KMS-11 (cell line): ENCODE data around the gene CC2D1A.
A peak's percentile ranks its signal among the peaks of the same experiment; 100 is the strongest.

Experiments used
- H2AFZ ChIP-seq: fragments of 200-600 bp; sonication (generic); 2 replicates; pipeline ENCODE4 v1.6.1; 2016; ENCODE audit warnings: antibody characterized with exemption, mixed run types, low read depth
- H3K27ac ChIP-seq: fragments of 200-600 bp; sonication (generic); 2 replicates; pipeline ENCODE4 v1.6.1; 2016; ENCODE audit warnings: mild to moderate bottlenecking, mixed run types
- H3K27me3 ChIP-seq: fragments of 200-600 bp; sonication (generic); 2 replicates; pipeline ENCODE4 v1.6.1; 2017; ENCODE audit warnings: mild to moderate bottlenecking, low read depth, mixed run types, moderate library complexity; ENCODE audit not compliant: insufficient read depth
- H3K36me3 ChIP-seq: fragments of 200-600 bp; sonication (generic); 2 replicates; pipeline ENCODE4 v1.6.1; 2017; ENCODE audit warnings: mild to moderate bottlenecking, mixed run types; ENCODE audit not compliant: insufficient read depth
- H3K4me1 ChIP-seq: fragments of 200-600 bp; sonication (generic); 2 replicates; pipeline ENCODE4 v1.6.1; 2016; ENCODE audit warnings: mild to moderate bottlenecking, low read depth, mixed run types; ENCODE audit not compliant: poor library complexity, severe bottlenecking
- H3K4me2 ChIP-seq: fragments of 200-600 bp; sonication (generic); 2 replicates; pipeline ENCODE4 v1.7.0; 2016; ENCODE audit warnings: mild to moderate bottlenecking, mixed run types
- H3K4me3 ChIP-seq: fragments of 200-600 bp; sonication (generic); IDR thresholded peaks from 2 replicates; pipeline ENCODE4 v1.6.1; 2017; ENCODE audit warnings: low read depth, low read length, mixed read lengths; ENCODE audit not compliant: insufficient read depth
- H3K79me2 ChIP-seq: fragments of 200-600 bp; sonication (generic); 2 replicates; pipeline ENCODE4 v1.6.1; 2016; ENCODE audit warnings: low read depth, mixed run types; ENCODE audit not compliant: insufficient read depth
- H3K9ac ChIP-seq: fragments of 200-600 bp; sonication (generic); 2 replicates; pipeline ENCODE4 v1.6.1; 2016; ENCODE audit warnings: mild to moderate bottlenecking, mixed run types
- H4K20me1 ChIP-seq: fragments of 200-600 bp; sonication (generic); 2 replicates; pipeline ENCODE4 v1.6.1; 2016; ENCODE audit warnings: mild to moderate bottlenecking, mixed run types; ENCODE audit not compliant: insufficient read depth
- TF ChIP-seq, protein P1 (sequence below): fragments of 200-600 bp; sonication (generic); conservative IDR thresholded peaks from 2 replicates; pipeline ENCODE4 v1.6.1; 2017; ENCODE audit warnings: low read depth, mild to moderate bottlenecking, antibody characterized with exemption, low read length, moderate library complexity, mixed read lengths

CC2D1A gene

GRCh38 chr19:13883516-13884064 lies 22.4 kb upstream of the CC2D1A start:
- Histone ChIP-seq H3K4me2 (no peak overlapping the region), H3K9ac (no peak overlapping the region), H3K4me3 (no peak overlapping the region), H3K27me3 (peaks cover 6% of the 10 kb centered on the region; the same call in 1 of the 2 replicates), H4K20me1 (no peaks in the 10 kb centered on the region), H2AFZ (no peak overlapping the region), H3K79me2 (no peaks in the 10 kb centered on the region), H3K4me1 (peaks cover 33% of the 10 kb centered on the region), H3K27ac (no peak overlapping the region), H3K36me3 (no peaks in the 10 kb centered on the region)
- TF ChIP-seq, protein P1, sequence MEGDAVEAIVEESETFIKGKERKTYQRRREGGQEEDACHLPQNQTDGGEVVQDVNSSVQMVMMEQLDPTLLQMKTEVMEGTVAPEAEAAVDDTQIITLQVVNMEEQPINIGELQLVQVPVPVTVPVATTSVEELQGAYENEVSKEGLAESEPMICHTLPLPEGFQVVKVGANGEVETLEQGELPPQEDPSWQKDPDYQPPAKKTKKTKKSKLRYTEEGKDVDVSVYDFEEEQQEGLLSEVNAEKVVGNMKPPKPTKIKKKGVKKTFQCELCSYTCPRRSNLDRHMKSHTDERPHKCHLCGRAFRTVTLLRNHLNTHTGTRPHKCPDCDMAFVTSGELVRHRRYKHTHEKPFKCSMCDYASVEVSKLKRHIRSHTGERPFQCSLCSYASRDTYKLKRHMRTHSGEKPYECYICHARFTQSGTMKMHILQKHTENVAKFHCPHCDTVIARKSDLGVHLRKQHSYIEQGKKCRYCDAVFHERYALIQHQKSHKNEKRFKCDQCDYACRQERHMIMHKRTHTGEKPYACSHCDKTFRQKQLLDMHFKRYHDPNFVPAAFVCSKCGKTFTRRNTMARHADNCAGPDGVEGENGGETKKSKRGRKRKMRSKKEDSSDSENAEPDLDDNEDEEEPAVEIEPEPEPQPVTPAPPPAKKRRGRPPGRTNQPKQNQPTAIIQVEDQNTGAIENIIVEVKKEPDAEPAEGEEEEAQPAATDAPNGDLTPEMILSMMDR, result no peak

- H3K4me3 ChIP-seq, result no peak overlapping the region
- no peaks in the 10 kb centered on the region for H4K20me1 ChIP-seq
- H3K4me1 ChIP-seq, result peaks cover 33% of the 10 kb centered on the region
- TF ChIP-seq, protein P1, result no peak
- H3K9ac ChIP-seq, result peak overlapping the region; percentile 16; the same call in 1 of the 2 replicates
- H2AFZ ChIP-seq, result peak overlapping the region; percentile 81
- H3K27me3 ChIP-seq, result no peaks in the 10 kb centered on the region
- H3K79me2 ChIP-seq, result no peaks in the 10 kb centered on the region
- no peaks in the 10 kb centered on the region for H3K36me3 ChIP-seq
- peak overlapping the region; percentile 27; the same call in 1 of the 2 replicates for H3K27ac ChIP-seq
- peak overlapping the region; percentile 40; the same call in 1 of the 2 replicates for H3K4me2 ChIP-seq
Measured at GRCh38 chr19:13884726-13885591, 21.0 kb upstream of the CC2D1A start.

DNA sequence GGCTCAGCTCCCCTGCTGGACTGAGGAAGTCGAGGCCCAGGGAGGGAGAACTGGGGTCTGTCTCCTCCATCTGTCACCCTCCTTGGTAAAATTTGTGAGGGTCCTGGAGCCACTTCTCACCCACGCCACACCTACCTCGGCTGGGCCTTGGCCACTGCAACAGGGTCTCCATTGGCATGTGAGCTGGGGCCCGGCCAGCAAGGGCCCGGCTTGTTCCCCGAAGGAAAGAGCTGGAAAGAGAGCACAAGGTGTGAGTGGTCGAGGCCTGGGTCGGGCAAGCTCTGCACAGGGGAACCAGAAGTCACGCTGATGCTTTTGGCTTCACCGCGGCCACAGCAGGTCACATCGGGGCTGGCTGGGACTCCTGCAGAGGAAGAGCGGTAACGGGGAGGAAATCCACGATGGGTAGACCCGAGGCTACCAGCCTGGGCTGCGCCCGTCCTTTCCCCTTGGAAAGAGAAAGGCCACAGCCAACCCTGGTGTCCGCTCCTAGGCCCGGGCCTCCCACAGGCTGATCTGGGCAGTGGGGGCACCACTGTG lies 20.1 kb upstream of the CC2D1A start:
- Histone ChIP-seq H4K20me1 (no peaks in the 10 kb centered on the region), H3K36me3 (no peaks in the 10 kb centered on the region), H3K4me2 (no peak overlapping the region; the same call in 1 of the 2 replicates), H2AFZ (no peak overlapping the region), H3K27ac (no peak overlapping the region), H3K4me1 (peaks cover 26% of the 10 kb centered on the region), H3K79me2 (no peaks in the 10 kb centered on the region), H3K4me3 (no peak overlapping the region), H3K27me3 (no peaks in the 10 kb centered on the region), H3K9ac (no peak overlapping the region; the same call in 1 of the 2 replicates)
- TF ChIP-seq, protein P1, result no peak

DNA sequence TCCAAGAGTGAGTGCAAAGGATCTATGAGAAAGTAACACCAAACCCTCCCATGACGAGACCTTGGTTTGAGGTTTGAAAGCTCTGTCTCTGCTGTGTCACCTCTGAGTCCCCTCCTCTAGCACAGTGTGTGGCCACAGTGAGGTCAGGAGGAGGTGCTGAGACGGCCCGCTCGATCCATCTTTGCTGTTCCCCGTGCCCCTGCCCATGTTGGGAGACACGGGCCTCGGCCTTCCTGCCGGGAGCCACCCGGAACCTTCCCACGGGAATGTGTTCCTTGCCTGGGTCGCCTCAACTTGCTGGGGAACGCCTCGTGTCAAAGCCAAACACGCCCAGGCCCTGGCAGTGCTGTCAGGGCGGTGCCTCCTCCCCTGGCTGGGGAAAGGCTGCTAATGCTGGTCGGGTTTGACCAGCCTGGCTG lies 19.0 kb upstream of the CC2D1A start:
- H4K20me1 ChIP-seq, result no peaks in the 10 kb centered on the region
- TF ChIP-seq, protein P1, result no peak
- no peaks in the 10 kb centered on the region for H3K79me2 ChIP-seq
- no peaks in the 10 kb centered on the region for H3K36me3 ChIP-seq
- no peak overlapping the region for H3K4me2 ChIP-seq
- H3K27ac ChIP-seq, result no peak overlapping the region
- H3K27me3 ChIP-seq, result no peaks in the 10 kb centered on the region
- H2AFZ ChIP-seq, result no peak overlapping the region
- no peak overlapping the region for H3K9ac ChIP-seq
- peaks cover 16% of the 10 kb centered on the region for H3K4me1 ChIP-seq
- no peak overlapping the region for H3K4me3 ChIP-seq
